Peyer's patch (tissue), 4 donors: ENCODE data around the gene CARD10. TPM values are rescaled to one million over a fixed set of nuclear protein-coding genes. Genes with fewer than 3 reads are reported as not detected.

ENCODE experiments used
- DNase-seq, 3 donors: peaks; one replicate each; pipeline ENCODE4 v3.0.0-alpha.2; 2017 to 2019
- H3K27ac ChIP-seq, 4 donors: fragments of 200-600 bp; sonication (generic); one replicate each; pipeline ENCODE4 v1.5.1; 2016 to 2019
- H3K27me3 ChIP-seq, 2 donors: fragments of 200-600 bp; sonication (generic); one replicate each; pipeline ENCODE4 v1.5.1; 2019
- H3K36me3 ChIP-seq, 3 donors: fragments of 200-600 bp; sonication (generic); one replicate each; pipeline ENCODE4 v1.5.1; 2016 to 2019
- H3K4me1 ChIP-seq, 4 donors: fragments of 200-600 bp; sonication (generic); one replicate each; pipeline ENCODE4 v1.5.1; 2016 to 2019
- H3K4me3 ChIP-seq, 4 donors: fragments of 200-600 bp; sonication (generic); 1 replicate in 3 of 4; 2 replicates in 1 of 4; pipeline ENCODE4 v1.5.1; 2016 to 2019; ENCODE audit warnings: mild to moderate bottlenecking in 1 of 4
- H3K9me3 ChIP-seq, 4 donors: fragments of 200-600 bp; sonication (generic); one replicate each; pipeline ENCODE4 v1.5.1; 2016 to 2019; ENCODE audit warnings: mild to moderate bottlenecking in 1 of 4
- POLR2A ChIP-seq, 2 donors: fragments of 450-650 bp; IDR thresholded peaks; one replicate each; pipeline ENCODE4 v1.5.1; 2017; ENCODE audit warnings: antibody characterized with exemption in 2 of 2, mild to moderate bottlenecking in 2 of 2, moderate library complexity in 2 of 2
- total RNA-seq, 4 donors: library from RNA; depleted of rRNA; stranded (reverse); fragments of >200 nt; gene quantifications; one replicate each; pipeline ENCODE4 v1.1.0, GENCODE V29; 2016
- TF ChIP-seq, protein P1 (sequence below), 6 experiments: fragments of 450-650 bp in 4 of 6; fragments of 200-600 bp in 2 of 6; sonication (generic) in 1 of 6; IDR thresholded peaks; one replicate each; pipeline ENCODE4 v1.5.1; 2017 to 2019; ENCODE audit warnings: antibody characterized with exemption in 6 of 6, mild to moderate bottlenecking in 3 of 6, moderate library complexity in 1 of 6

Gene CARD10
- total RNA-seq, 4 donors from 2014 or later = 74.3 to 142 (median 123) TPM

DNA sequence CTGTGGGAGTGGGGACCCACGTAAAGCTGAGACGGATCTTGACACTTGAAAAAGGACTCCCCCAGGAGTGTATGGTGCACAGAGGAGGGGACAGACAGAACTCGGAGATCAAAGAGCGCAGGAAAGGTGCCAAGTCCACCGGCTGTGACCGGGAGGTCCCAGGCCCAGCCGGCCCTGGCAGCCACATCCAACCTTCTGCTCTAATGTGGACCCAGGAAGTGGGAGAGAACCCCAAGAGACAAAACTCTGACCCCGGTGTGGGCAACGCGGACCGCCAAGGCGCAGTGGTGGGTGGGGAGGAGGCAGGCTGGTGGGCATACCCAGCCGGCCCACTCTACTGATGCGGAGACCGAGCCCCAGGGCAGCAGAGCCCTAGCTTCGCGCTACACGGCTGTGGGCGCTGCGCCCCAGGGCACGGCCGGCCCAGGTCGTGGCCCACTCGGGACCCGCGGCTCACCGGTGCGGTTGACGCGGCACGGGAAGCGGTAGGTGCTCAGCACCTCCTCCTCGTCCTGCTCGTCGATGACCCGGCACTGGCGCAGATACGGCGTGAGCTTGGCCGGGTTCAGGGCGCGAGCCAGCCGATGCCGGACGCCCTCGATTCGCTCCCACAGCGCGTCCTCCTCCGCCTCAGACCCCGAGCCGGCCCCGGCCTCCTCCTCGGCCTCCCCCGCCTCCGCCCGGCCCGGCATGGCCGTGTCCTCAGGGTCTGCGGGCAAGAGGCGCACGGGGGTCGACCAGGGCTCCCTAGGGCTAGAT, 527 bp downstream of the CARD10 start:
- Histone ChIP-seq H3K4me3 (peak overlapping the region; percentile 56 to 92 (median 63)), H3K27ac (peak overlapping the region; percentile 38 to 97 (median 87)), H3K4me1 (peaks cover 0 to 35% (median 10%) of the 10 kb centered on the region in 4 donors), H3K9me3 (no peaks in the 10 kb centered on the region), H3K36me3 (peaks cover 0 to 5% (median 0%) of the 10 kb centered on the region in 3 donors), H3K27me3 (no peaks in the 10 kb centered on the region)
- TF ChIP-seq POLR2A (IDR thresholded peaks at IDR 0.05) = peak; percentile 40 to 60
- TF ChIP-seq, protein P1, sequence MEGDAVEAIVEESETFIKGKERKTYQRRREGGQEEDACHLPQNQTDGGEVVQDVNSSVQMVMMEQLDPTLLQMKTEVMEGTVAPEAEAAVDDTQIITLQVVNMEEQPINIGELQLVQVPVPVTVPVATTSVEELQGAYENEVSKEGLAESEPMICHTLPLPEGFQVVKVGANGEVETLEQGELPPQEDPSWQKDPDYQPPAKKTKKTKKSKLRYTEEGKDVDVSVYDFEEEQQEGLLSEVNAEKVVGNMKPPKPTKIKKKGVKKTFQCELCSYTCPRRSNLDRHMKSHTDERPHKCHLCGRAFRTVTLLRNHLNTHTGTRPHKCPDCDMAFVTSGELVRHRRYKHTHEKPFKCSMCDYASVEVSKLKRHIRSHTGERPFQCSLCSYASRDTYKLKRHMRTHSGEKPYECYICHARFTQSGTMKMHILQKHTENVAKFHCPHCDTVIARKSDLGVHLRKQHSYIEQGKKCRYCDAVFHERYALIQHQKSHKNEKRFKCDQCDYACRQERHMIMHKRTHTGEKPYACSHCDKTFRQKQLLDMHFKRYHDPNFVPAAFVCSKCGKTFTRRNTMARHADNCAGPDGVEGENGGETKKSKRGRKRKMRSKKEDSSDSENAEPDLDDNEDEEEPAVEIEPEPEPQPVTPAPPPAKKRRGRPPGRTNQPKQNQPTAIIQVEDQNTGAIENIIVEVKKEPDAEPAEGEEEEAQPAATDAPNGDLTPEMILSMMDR (IDR thresholded peaks at IDR 0.05) = no peak
- peak in 2 of 3 donors; percentile 65 to 79 for DNase-seq

DNA sequence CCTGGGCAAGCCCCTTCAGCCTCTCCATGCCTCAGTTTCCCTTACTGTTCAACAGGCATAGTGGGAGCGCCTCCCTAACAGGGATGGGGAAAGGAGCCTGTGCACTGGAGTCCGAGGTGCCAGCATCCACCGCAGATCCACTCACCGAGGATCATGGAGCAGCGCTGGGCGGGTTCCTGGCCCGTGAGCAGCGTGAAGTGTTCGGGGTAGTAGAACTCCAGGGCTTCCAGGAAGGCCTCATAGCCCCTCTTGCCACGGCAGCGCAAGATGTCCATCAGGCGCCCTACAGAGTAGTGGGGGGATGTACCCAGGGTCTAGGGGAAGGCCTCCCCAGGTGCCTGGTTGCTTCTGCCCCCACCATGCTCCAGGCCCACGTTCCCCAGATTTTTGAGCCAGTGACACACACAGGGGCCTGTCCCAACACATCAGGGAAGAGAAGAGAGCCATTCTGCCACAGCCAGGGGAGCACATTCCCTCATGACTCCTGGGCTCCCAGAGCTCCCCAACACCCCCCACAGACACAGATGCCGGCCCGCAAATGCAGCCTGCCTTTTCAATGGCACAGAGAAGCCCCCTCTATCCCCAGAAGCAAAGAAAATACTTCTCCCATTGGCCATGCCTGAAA, 1.3 kb downstream of the CARD10 start:
- H3K9me3 ChIP-seq = no peaks in the 10 kb centered on the region
- peak overlapping the region in 3 of 4 donors; percentile 56 to 92 (median 63) for H3K4me3 ChIP-seq
- TF ChIP-seq, protein P1 (IDR thresholded peaks at IDR 0.05) = no peak
- TF ChIP-seq POLR2A (IDR thresholded peaks at IDR 0.05) = no peak
- H3K36me3 ChIP-seq = peaks cover 0 to 5% (median 0%) of the 10 kb centered on the region in 3 donors
- no peaks in the 10 kb centered on the region for H3K27me3 ChIP-seq
- H3K27ac ChIP-seq = peak overlapping the region in 3 of 4 donors; percentile 86 to 97 (median 88)
- peak in 1 of 3 donors; percentile 48 for DNase-seq
- peaks cover 0 to 39% (median 10%) of the 10 kb centered on the region in 4 donors for H3K4me1 ChIP-seq

DNA sequence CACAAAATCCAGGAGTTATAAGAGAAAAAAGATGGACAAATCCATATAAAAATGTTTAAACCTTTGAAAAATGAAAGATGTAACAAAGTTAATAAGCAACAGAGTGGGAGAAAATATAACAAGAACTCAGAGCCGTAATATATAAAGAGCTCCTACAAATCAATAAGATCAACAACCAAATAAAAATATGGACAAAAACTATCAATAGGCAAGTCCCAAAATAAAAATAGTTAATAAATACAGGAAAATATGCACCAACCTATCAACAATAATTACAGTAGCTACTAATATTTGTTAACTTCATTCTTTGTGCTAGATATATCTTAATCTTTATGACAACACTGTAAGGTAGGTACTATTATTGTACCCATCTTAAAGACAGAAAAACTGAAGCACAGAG, 2.8 kb downstream of the CARD10 start:
- TF ChIP-seq POLR2A (IDR thresholded peaks at IDR 0.05) = no peak
- TF ChIP-seq, protein P1 (IDR thresholded peaks at IDR 0.05) = no peak
- Histone ChIP-seq H3K9me3 (no peaks in the 10 kb centered on the region), H3K27me3 (no peaks in the 10 kb centered on the region), H3K4me3 (no peak overlapping the region), H3K36me3 (peaks cover 0 to 5% (median 0%) of the 10 kb centered on the region in 3 donors), H3K27ac (no peak overlapping the region), H3K4me1 (peaks cover 0 to 38% (median 10%) of the 10 kb centered on the region in 4 donors)
- no peak for DNase-seq

DNA sequence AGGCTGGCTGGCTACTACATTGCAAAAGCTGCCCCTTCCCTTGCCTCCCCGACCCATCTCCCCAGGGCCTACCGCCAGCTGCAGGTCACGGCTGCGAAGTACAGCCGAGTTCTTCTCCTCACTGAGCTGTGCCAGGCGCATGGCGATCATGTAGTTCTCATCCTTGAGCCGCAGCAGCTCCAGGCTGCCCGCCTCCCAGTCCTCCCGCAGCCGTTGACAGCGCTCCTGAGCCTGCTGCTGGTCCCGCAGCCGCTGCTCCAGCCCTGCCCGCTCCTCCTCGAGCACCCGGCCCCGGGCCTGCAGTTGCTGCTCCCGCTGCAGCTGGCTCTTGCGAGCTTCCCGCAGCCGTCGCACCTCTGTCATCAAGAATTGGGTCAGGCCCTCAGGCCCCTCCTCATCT, 3.3 kb downstream of the CARD10 start:
- DNase-seq = peak in 1 of 3 donors; percentile 42
- no peak overlapping the region for H3K4me3 ChIP-seq
- no peaks in the 10 kb centered on the region for H3K27me3 ChIP-seq
- no peak for TF ChIP-seq POLR2A (IDR thresholded peaks at IDR 0.05)
- TF ChIP-seq, protein P1 (IDR thresholded peaks at IDR 0.05) = no peak
- peaks cover 0 to 35% (median 9%) of the 10 kb centered on the region in 4 donors for H3K4me1 ChIP-seq
- H3K9me3 ChIP-seq = no peaks in the 10 kb centered on the region
- H3K36me3 ChIP-seq = peaks cover 0 to 5% (median 0%) of the 10 kb centered on the region in 3 donors
- no peak overlapping the region for H3K27ac ChIP-seq

DNA sequence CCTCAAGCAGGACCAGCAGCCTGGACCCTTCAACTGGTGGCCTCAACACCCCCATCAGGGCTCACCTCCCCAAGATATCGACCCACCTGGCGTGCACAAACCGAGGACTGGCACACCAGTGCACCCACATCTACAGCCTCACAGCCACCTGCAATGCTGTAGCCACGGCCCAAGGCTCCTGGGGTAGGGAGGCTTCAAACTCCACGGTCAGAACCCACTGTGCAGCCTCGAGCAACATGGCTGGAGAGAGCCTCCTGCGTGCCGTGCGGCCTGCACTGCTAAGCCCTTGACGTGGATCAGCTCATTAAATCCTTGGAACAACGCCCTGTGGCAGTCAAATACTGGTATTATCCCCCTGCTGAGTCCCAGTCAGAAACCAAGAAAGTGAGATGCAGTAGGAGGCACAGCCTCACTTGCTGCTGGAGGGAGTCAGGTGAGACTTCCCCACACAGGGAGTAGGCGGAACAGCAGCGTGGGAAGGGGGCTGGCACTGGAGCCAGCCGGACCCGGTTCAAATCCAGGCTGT, 4.6 kb downstream of the CARD10 start:
- Histone ChIP-seq H3K4me3 (no peak overlapping the region), H3K4me1 (peaks cover 0 to 36% (median 4%) of the 10 kb centered on the region in 4 donors), H3K27me3 (no peaks in the 10 kb centered on the region), H3K36me3 (peaks cover 0 to 5% (median 0%) of the 10 kb centered on the region in 3 donors), H3K27ac (peak overlapping the region in 2 of 4 donors; percentile 39 to 94), H3K9me3 (no peaks in the 10 kb centered on the region)
- TF ChIP-seq, protein P1 (IDR thresholded peaks at IDR 0.05) = no peak
- TF ChIP-seq POLR2A (IDR thresholded peaks at IDR 0.05) = no peak
- peak in 1 of 3 donors; percentile 49 for DNase-seq
